GM12878 (cell line): ENCODE measurements around the gene LCA5. TPM values are rescaled to one million over a fixed set of nuclear protein-coding genes. Genes with fewer than 3 reads are reported as not detected.
A peak's percentile ranks its signal among the peaks of the same experiment; 100 is the strongest.

ENCODE experiments used
- BRCA1 ChIP-seq: IDR thresholded peaks from 2 replicates; pipeline ENCODE4 v1.6.1; 2011; ENCODE audit warnings: low read depth, low read length, improper control_type of control experiment
- CBFB ChIP-seq: IDR thresholded peaks from 2 replicates; pipeline ENCODE4 v1.6.1; 2016; ENCODE audit warnings: antibody characterized with exemption, low read depth
- CEBPZ ChIP-seq: fragments of 150-350 bp; IDR thresholded peaks from 2 replicates; pipeline ENCODE4 v1.6.1; 2016; ENCODE audit warnings: low read depth, low read length
- CREB1 ChIP-seq: IDR thresholded peaks from 2 replicates; pipeline ENCODE4 v1.6.1; 2012; ENCODE audit warnings: low read depth, mild to moderate bottlenecking, inconsistent platforms
- DPF2 ChIP-seq: fragments of 450-650 bp; IDR thresholded peaks from 2 replicates; pipeline ENCODE4 v1.6.1; 2017; ENCODE audit warnings: mild to moderate bottlenecking
- E2F4 ChIP-seq: IDR thresholded peaks from 2 replicates; pipeline ENCODE4 v1.6.1; 2012; ENCODE audit warnings: low read depth, low read length, improper control_type of control experiment
- EZH2 ChIP-seq: IDR thresholded peaks from 2 replicates; pipeline ENCODE4 v1.6.1; 2012; ENCODE audit warnings: low read depth, mild to moderate bottlenecking, control low read depth, inconsistent platforms, low read length, borderline replicate concordance; ENCODE audit not compliant: control insufficient read depth
- HSF1 ChIP-seq: fragments of 150-350 bp; IDR thresholded peaks from 2 replicates; pipeline ENCODE4 v1.6.1; 2014; ENCODE audit warnings: mild to moderate bottlenecking, low read depth, low read length
- IRF3 ChIP-seq: fragments of 450-650 bp; IDR thresholded peaks from 2 replicates; pipeline ENCODE4 v1.6.1; 2014; ENCODE audit warnings: mild to moderate bottlenecking
- MAX ChIP-seq: IDR thresholded peaks from 2 replicates; pipeline ENCODE4 v1.6.1; 2012; ENCODE audit warnings: low read depth, low read length, improper control_type of control experiment
- PML ChIP-seq: IDR thresholded peaks from 2 replicates; pipeline ENCODE4 v1.6.1; 2012; ENCODE audit warnings: low read length, inconsistent platforms
- RB1 ChIP-seq: fragments of 450-650 bp; formaldehyde crosslinking; IDR thresholded peaks from 2 replicates; pipeline ENCODE4 v1.6.1; 2017; ENCODE audit warnings: mild to moderate bottlenecking, borderline replicate concordance
- RBBP5 ChIP-seq: fragments of 200-600 bp; sonication (generic); conservative IDR thresholded peaks from 2 replicates; pipeline ENCODE4 v1.6.1; 2016
- RCOR1 ChIP-seq: conservative IDR thresholded peaks from 2 replicates; pipeline ENCODE4 v1.6.1; 2012; ENCODE audit warnings: low read depth, low read length, improper control_type of control experiment
- SIN3A ChIP-seq: IDR thresholded peaks from 2 replicates; pipeline ENCODE4 v1.6.1; 2012; ENCODE audit warnings: low read depth, low read length, improper control_type of control experiment
- SPI1 ChIP-seq: IDR thresholded peaks from 2 replicates; pipeline ENCODE4 v1.6.1; 2011; ENCODE audit warnings: low read depth, mild to moderate bottlenecking, low read length, moderate library complexity, borderline replicate concordance; ENCODE audit not compliant: insufficient read depth
- polyA plus RNA-seq, 11 experiments: library from polyadenylated mRNA; depleted of rRNA in 4 of 11; unstranded in 6 of 11; stranded (reverse) in 5 of 11; fragments of >200 nt; fragmentation: Nextera tagmentation in 4 of 11; fragmentation: Illumina TruSeq in 1 of 11; extraction: Ambion mirVana in 4 of 11; extraction: Trizol in 1 of 11; gene quantifications; 1 replicate in 1 of 11; 2 replicates in 10 of 11; pipeline versions ENCODE4 v1.2.1 to v1.2.3, GENCODE V29; 2011 to 2016; ENCODE audit warnings: inconsistent platforms in 2 of 11, missing spikeins in 2 of 11, low read depth in 1 of 11
- total RNA-seq, 4 experiments: library from RNA; depleted of rRNA in 3 of 4; stranded (reverse); fragments of >200 nt in 3 of 4; fragmentation: Illumina TruSeq in 1 of 4; extraction: Trizol in 1 of 4; gene quantifications; 2 replicates each; pipeline versions ENCODE4 v1.2.1 to v1.2.3, GENCODE V29; 2013 to 2021
- TF ChIP-seq, protein P1 (sequence below): fragments of 450-650 bp; IDR thresholded peaks from 2 replicates; pipeline ENCODE4 v1.6.1; 2017; ENCODE audit warnings: mild to moderate bottlenecking, moderate library complexity
- TF ChIP-seq, protein P2 (sequence below): fragments of 450-650 bp; IDR thresholded peaks from 2 replicates; pipeline ENCODE4 v1.6.1; 2017; ENCODE audit warnings: low read depth, mild to moderate bottlenecking, moderate library complexity

Gene LCA5
- total and polyA plus RNA-seq, 10 of the 15 experiments (the other 5 are each of a cell fraction or from before 2014, with no cell fraction given) = 0.13 to 0.45 (median 0.27) TPM

DNA sequence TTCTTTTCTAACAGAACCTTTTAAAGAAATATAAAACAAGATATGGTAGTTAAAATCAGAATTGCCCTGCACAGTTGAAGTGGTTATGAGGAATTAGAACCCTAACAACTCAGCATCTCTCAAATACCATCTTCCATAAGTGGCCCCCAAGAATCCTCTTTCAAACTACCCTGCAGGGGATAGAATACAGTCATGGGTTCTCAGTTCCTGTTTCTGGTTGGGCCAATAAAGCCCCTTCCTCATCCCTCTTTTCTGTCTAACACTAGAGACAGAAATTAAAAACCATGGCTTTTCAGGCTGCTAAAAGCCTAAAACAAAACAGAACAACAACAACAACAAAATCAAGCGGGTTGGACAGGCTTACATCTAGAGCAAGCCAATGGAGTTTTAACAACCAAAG is 6.7 kb upstream of the LCA5 start (continued):
- no peak for TF ChIP-seq CEBPZ
- TF ChIP-seq SPI1 = peak; percentile 88
- TF ChIP-seq HSF1 = no peak
- no peak for TF ChIP-seq CREB1
- no peak for TF ChIP-seq IRF3
- no peak for TF ChIP-seq BRCA1
- no peak for TF ChIP-seq SIN3A
- no peak for TF ChIP-seq E2F4
- TF ChIP-seq MAX = no peak
- TF ChIP-seq PML = no peak
- TF ChIP-seq, protein P1, sequence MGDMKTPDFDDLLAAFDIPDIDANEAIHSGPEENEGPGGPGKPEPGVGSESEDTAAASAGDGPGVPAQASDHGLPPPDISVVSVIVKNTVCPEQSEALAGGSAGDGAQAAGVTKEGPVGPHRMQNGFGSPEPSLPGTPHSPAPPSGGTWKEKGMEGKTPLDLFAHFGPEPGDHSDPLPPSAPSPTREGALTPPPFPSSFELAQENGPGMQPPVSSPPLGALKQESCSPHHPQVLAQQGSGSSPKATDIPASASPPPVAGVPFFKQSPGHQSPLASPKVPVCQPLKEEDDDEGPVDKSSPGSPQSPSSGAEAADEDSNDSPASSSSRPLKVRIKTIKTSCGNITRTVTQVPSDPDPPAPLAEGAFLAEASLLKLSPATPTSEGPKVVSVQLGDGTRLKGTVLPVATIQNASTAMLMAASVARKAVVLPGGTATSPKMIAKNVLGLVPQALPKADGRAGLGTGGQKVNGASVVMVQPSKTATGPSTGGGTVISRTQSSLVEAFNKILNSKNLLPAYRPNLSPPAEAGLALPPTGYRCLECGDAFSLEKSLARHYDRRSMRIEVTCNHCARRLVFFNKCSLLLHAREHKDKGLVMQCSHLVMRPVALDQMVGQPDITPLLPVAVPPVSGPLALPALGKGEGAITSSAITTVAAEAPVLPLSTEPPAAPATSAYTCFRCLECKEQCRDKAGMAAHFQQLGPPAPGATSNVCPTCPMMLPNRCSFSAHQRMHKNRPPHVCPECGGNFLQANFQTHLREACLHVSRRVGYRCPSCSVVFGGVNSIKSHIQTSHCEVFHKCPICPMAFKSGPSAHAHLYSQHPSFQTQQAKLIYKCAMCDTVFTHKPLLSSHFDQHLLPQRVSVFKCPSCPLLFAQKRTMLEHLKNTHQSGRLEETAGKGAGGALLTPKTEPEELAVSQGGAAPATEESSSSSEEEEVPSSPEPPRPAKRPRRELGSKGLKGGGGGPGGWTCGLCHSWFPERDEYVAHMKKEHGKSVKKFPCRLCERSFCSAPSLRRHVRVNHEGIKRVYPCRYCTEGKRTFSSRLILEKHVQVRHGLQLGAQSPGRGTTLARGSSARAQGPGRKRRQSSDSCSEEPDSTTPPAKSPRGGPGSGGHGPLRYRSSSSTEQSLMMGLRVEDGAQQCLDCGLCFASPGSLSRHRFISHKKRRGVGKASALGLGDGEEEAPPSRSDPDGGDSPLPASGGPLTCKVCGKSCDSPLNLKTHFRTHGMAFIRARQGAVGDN = no peak
- TF ChIP-seq, protein P2, sequence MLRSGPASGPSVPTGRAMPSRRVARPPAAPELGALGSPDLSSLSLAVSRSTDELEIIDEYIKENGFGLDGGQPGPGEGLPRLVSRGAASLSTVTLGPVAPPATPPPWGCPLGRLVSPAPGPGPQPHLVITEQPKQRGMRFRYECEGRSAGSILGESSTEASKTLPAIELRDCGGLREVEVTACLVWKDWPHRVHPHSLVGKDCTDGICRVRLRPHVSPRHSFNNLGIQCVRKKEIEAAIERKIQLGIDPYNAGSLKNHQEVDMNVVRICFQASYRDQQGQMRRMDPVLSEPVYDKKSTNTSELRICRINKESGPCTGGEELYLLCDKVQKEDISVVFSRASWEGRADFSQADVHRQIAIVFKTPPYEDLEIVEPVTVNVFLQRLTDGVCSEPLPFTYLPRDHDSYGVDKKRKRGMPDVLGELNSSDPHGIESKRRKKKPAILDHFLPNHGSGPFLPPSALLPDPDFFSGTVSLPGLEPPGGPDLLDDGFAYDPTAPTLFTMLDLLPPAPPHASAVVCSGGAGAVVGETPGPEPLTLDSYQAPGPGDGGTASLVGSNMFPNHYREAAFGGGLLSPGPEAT = 0 out of 2 replicates have a peak, but pooled peaks have one; percentile 14
- TF ChIP-seq RCOR1 = 0 out of 2 replicates have a peak, but pooled peaks have one; percentile 42
- TF ChIP-seq RB1 = no peak
- TF ChIP-seq RBBP5 = no peak
- TF ChIP-seq EZH2 = no peak
- TF ChIP-seq DPF2 = peak; percentile 68; the same call in 1 of the 2 replicates
- no peak for TF ChIP-seq CBFB
